Hematopoietic multipotent progenitor cell treated with erythropoietin and hydrocortisone succinate and interleukin-3 and kit ligand, for 4 days (in vitro differentiated cells): ENCODE results near the gene NUDT3.
"Not testable (repeated sequence)": the region's sequence is repeated elsewhere in the genome, so short reads cannot be mapped to it uniquely, and the experiment has no call there.

Experiments used
- DNase-seq: peaks from one replicate; pipeline ENCODE4 v3.0.0-alpha.2; 2015

NUDT3 gene

GRCh38 chr6:34340906-34341480, 51.5 kb downstream of the NUDT3 start:
- DNase-seq: no peak

GRCh38 chr6:34340394-34340793, 52.1 kb downstream of the NUDT3 start:
- DNase-seq: no peak

- peak; percentile 45 for DNase-seq
Measured at GRCh38 chr6:34339971-34340370, 52.5 kb downstream of the NUDT3 start.

- DNase-seq: no peak
Measured at GRCh38 chr6:34339432-34339831, 53.0 kb downstream of the NUDT3 start.

- peak; percentile 67 for DNase-seq
Measured at GRCh38 chr6:34338811-34339210, 53.7 kb downstream of the NUDT3 start.

- DNase-seq: no peak
Measured at GRCh38 chr6:34338377-34338776, 54.1 kb downstream of the NUDT3 start.

- DNase-seq: no peak
Measured at GRCh38 chr6:34334796-34335416, 57.6 kb downstream of the NUDT3 start.

GRCh38 chr6:34333858-34334257, 58.6 kb downstream of the NUDT3 start:
- DNase-seq: no peak

- peak; percentile 46 for DNase-seq
Measured at GRCh38 chr6:34332251-34333198, 59.9 kb downstream of the NUDT3 start.

GRCh38 chr6:34331371-34332050, 61.0 kb downstream of the NUDT3 start:
- DNase-seq: no peak

GRCh38 chr6:34329814-34330213, 62.7 kb downstream of the NUDT3 start:
- DNase-seq: not testable (repeated sequence)

- DNase-seq: no peak
Measured at GRCh38 chr6:34328969-34329368, 63.5 kb downstream of the NUDT3 start.

GRCh38 chr6:34327313-34328205, 64.9 kb downstream of the NUDT3 start:
- DNase-seq: not testable (repeated sequence)

GRCh38 chr6:34325633-34326032, 66.8 kb downstream of the NUDT3 start:
- DNase-seq: no peak

GRCh38 chr6:34324738-34325444, 67.6 kb downstream of the NUDT3 start:
- no peak for DNase-seq

GRCh38 chr6:34324221-34324620, 68.2 kb downstream of the NUDT3 start:
- not testable (repeated sequence) for DNase-seq

GRCh38 chr6:34323300-34323699, 69.2 kb downstream of the NUDT3 start:
- DNase-seq: no peak

- no peak for DNase-seq
Measured at GRCh38 chr6:34322732-34323131, 69.7 kb downstream of the NUDT3 start.

GRCh38 chr6:34321821-34322220, 70.6 kb downstream of the NUDT3 start:
- no peak for DNase-seq

GRCh38 chr6:34319471-34319885, 73.0 kb downstream of the NUDT3 start:
- DNase-seq: no peak
